H9 (cell line): ENCODE data around the gene CTDSPL. TPM values are rescaled to one million over a fixed set of nuclear protein-coding genes. Genes with fewer than 3 reads are reported as not detected.

Source experiments
- DNase-seq: peaks from one replicate; pipeline ENCODE4 v3.0.0-alpha.2; 2017
- H2AFZ ChIP-seq: one replicate; pipeline ENCODE4 v1.6.1; 2013; ENCODE audit warnings: mild to moderate bottlenecking, low read length, control low read depth, moderate library complexity
- H2AK5ac ChIP-seq: 2 replicates; pipeline ENCODE4 v1.6.1; 2013; ENCODE audit warnings: low read length, control low read depth, mixed read lengths; ENCODE audit not compliant: insufficient read length
- H2BK120ac ChIP-seq: one replicate; pipeline ENCODE4 v1.6.1; 2013; ENCODE audit warnings: low read depth, mild to moderate bottlenecking, low read length, control low read depth, inconsistent platforms; ENCODE audit not compliant: poor library complexity, severe bottlenecking
- H2BK12ac ChIP-seq: 2 replicates; pipeline ENCODE4 v1.6.1; 2013; ENCODE audit warnings: low read length, control low read depth, mixed read lengths, low read depth; ENCODE audit not compliant: insufficient read length
- H2BK15ac ChIP-seq: 2 replicates; pipeline ENCODE4 v1.6.1; 2013; ENCODE audit warnings: low read depth, low read length, control low read depth
- H2BK20ac ChIP-seq: one replicate; pipeline ENCODE4 v1.6.1; 2013; ENCODE audit warnings: low read depth, mild to moderate bottlenecking, low read length, control low read depth, inconsistent platforms; ENCODE audit not compliant: poor library complexity, severe bottlenecking
- H2BK5ac ChIP-seq: 2 replicates; pipeline ENCODE4 v1.6.1; 2013; ENCODE audit warnings: low read length, control low read depth, mixed read lengths; ENCODE audit not compliant: insufficient read length
- H3K14ac ChIP-seq: 2 replicates; pipeline ENCODE4 v1.6.1; 2013; ENCODE audit warnings: low read length, control low read depth; ENCODE audit not compliant: insufficient read depth
- H3K18ac ChIP-seq: 2 replicates; pipeline ENCODE4 v1.6.1; 2013; ENCODE audit warnings: low read depth, mild to moderate bottlenecking, mixed read lengths, low read length, control low read depth; ENCODE audit not compliant: insufficient read length
- H3K23ac ChIP-seq: 2 replicates; pipeline ENCODE4 v1.6.1; 2013; ENCODE audit warnings: low read length, control low read depth, mixed read lengths, low read depth; ENCODE audit not compliant: insufficient read length
- H3K23me2 ChIP-seq: 2 replicates; pipeline ENCODE4 v1.6.1; 2013; ENCODE audit warnings: low read depth, mild to moderate bottlenecking, mixed read lengths, low read length, control low read depth; ENCODE audit not compliant: insufficient read length, poor library complexity, severe bottlenecking
- H3K27ac ChIP-seq: 2 replicates; pipeline ENCODE4 v1.5.1; 2013; ENCODE audit warnings: low read length, control low read depth, mixed read lengths, low read depth; ENCODE audit not compliant: insufficient read length
- H3K27me3 ChIP-seq: 2 replicates; pipeline ENCODE4 v1.6.1; 2013; ENCODE audit warnings: low read length, control low read depth, inconsistent platforms; ENCODE audit not compliant: insufficient read depth
- H3K4ac ChIP-seq: 2 replicates; pipeline ENCODE4 v1.6.1; 2013; ENCODE audit warnings: low read depth, mild to moderate bottlenecking, control low read depth, inconsistent platforms, low read length, moderate library complexity
- H3K4me1 ChIP-seq: 2 replicates; pipeline ENCODE4 v1.6.1; 2013; ENCODE audit warnings: low read length, control low read depth, inconsistent platforms; ENCODE audit not compliant: insufficient read depth
- H3K4me2 ChIP-seq: 2 replicates; pipeline ENCODE4 v1.6.1; 2013; ENCODE audit warnings: low read length, control low read depth, mixed read lengths; ENCODE audit not compliant: insufficient read length, insufficient read depth
- H3K56ac ChIP-seq: 2 replicates; pipeline ENCODE4 v1.6.1; 2013; ENCODE audit warnings: low read depth, mild to moderate bottlenecking, mixed read lengths, low read length, control low read depth; ENCODE audit not compliant: insufficient read length
- H3K79me1 ChIP-seq: 2 replicates; pipeline ENCODE4 v1.6.1; 2013; ENCODE audit warnings: low read depth, mild to moderate bottlenecking, moderate library complexity, low read length, control low read depth, inconsistent platforms; ENCODE audit not compliant: insufficient read depth, poor library complexity, severe bottlenecking
- H3K79me2 ChIP-seq: 2 replicates; pipeline ENCODE4 v1.6.1; 2013; ENCODE audit warnings: low read length, control low read depth, inconsistent platforms; ENCODE audit not compliant: insufficient read depth
- H3K9ac ChIP-seq: 2 replicates; pipeline ENCODE4 v1.6.1; 2013; ENCODE audit warnings: low read length, control low read depth, mixed read lengths; ENCODE audit not compliant: insufficient read length; ENCODE audit errors: extremely low read depth
- H3K9me3 ChIP-seq: one replicate; pipeline ENCODE4 v1.6.1; 2013; ENCODE audit warnings: low read depth, low read length, inconsistent platforms; ENCODE audit not compliant: control insufficient read depth
- H3T11ph ChIP-seq: one replicate; pipeline ENCODE4 v1.6.1; 2013; ENCODE audit warnings: mild to moderate bottlenecking, low read length, control low read depth, inconsistent platforms
- H4K20me1 ChIP-seq: one replicate; pipeline ENCODE4 v1.6.1; 2013; ENCODE audit not compliant: control insufficient read depth, insufficient read length, insufficient read depth
- H4K5ac ChIP-seq: 2 replicates; pipeline ENCODE4 v1.6.1; 2013; ENCODE audit warnings: low read depth, mild to moderate bottlenecking, mixed read lengths, low read length, control low read depth; ENCODE audit not compliant: insufficient read length
- H4K8ac ChIP-seq: replicated peaks from 2 replicates; pipeline ENCODE4 v1.6.1; 2013; ENCODE audit warnings: low read length, control low read depth, mixed read lengths, low read depth; ENCODE audit not compliant: insufficient read length
- H4K91ac ChIP-seq: 2 replicates; pipeline ENCODE4 v1.6.1; 2013; ENCODE audit warnings: low read depth, mild to moderate bottlenecking, moderate library complexity, mixed read lengths, low read length, control low read depth; ENCODE audit not compliant: insufficient read length
- H3K27ac Mint-ChIP-seq, 3 experiments: 2 replicates in 2 of 3; 3 replicates in 1 of 3; pipeline ENCODE4 v1.8.0; 2020 to 2021; ENCODE audit warnings: mixed read lengths in 3 of 3, mild to moderate bottlenecking in 1 of 3, moderate library complexity in 1 of 3
- H3K27me3 Mint-ChIP-seq: 2 replicates; pipeline ENCODE4 v1.8.0; 2021; ENCODE audit warnings: low read depth, mild to moderate bottlenecking, moderate library complexity, mixed read lengths
- H3K36me3 Mint-ChIP-seq, 3 experiments: 2 replicates in 2 of 3; 3 replicates in 1 of 3; pipeline ENCODE4 v1.8.0; 2020 to 2021; ENCODE audit warnings: low read depth in 3 of 3, mixed read lengths in 3 of 3; ENCODE audit not compliant: insufficient read depth in 1 of 3
- H3K4me1 Mint-ChIP-seq, 2 experiments: 2 replicates each; pipeline ENCODE4 v1.8.0; 2020; ENCODE audit warnings: mixed read lengths in 2 of 2
- H3K4me3 Mint-ChIP-seq, 2 experiments: 2 replicates in 1 of 2; 3 replicates in 1 of 2; pipeline ENCODE4 v1.8.0; 2020 to 2021; ENCODE audit warnings: mild to moderate bottlenecking in 2 of 2, mixed read lengths in 2 of 2, moderate library complexity in 1 of 2
- H3K9me3 Mint-ChIP-seq, 2 experiments: 2 replicates in 1 of 2; 3 replicates in 1 of 2; pipeline ENCODE4 v1.8.0; 2020; ENCODE audit warnings: mild to moderate bottlenecking in 2 of 2, mixed read lengths in 2 of 2, moderate library complexity in 1 of 2
- WGBS: extraction: QIAGEN DNeasy Blood & Tissue Kit; methylation state at CpG from one replicate; pipeline ENCODE4 v1.1.7; 2013; ENCODE audit warnings: missing lambda C conversion rate, low lambda C conversion rate, mixed read lengths; ENCODE audit not compliant: insufficient read length; ENCODE audit errors: extremely low coverage; 5-methylcytosine and 5-hydroxymethylcytosine counted together
- total RNA-seq: library from RNA; stranded (reverse); gene quantifications from 2 replicates; pipeline ENCODE4 v1.2.1, GENCODE V29; 2021
- TF ChIP-seq, protein P1 (sequence below): fragments of 200-600 bp; sonication (generic); conservative IDR thresholded peaks from 3 replicates; pipeline ENCODE4 v1.8.0; 2021; ENCODE audit warnings: antibody characterized with exemption, mild to moderate bottlenecking

Gene CTDSPL
- total RNA-seq, 1 experiment from 2014 or later = 20.8 TPM

DNA sequence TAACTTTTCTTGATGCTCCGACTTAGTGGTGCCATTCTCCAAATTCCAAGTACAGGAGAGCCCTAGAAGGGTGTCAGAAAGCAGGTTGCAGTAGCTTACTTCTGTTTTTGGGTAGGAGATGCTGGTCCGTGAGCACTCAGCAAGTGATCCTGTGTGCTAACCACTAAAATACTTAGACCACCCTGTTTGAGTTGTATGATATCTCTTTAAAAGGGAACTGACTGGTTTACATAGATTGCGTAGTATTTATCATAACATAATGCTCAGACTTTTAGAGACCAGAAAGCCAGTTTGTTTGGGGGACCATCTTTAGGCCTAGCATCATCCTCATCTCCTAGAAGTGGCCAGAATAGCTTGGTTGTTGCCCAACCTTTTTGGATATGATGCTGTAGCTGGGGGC, 26.7 kb downstream of the CTDSPL start:
- H3K36me3 Mint-ChIP-seq = no peaks in the 10 kb centered on the region

More for the DNA sequence above, 26.7 kb downstream of the CTDSPL start:
- Histone ChIP-seq H3K9me3 (no peaks in the 10 kb centered on the region), H3K23ac (no peak overlapping the region), H3K4me2 (no peak overlapping the region), H3K56ac (no peak overlapping the region), H4K8ac (no peak overlapping the region), H2BK120ac (no peak overlapping the region), H2BK15ac (no peak overlapping the region), H3T11ph (no peak overlapping the region), H4K20me1 (no peaks in the 10 kb centered on the region), H3K14ac (no peak overlapping the region), H4K91ac (no peak overlapping the region), H3K27ac (no peak overlapping the region), H3K4ac (no peak overlapping the region), H3K27me3 (no peaks in the 10 kb centered on the region), H2BK20ac (no peak overlapping the region), H2BK12ac (no peak overlapping the region), H3K23me2 (no peaks in the 10 kb centered on the region), H3K4me1 (peaks cover 3% of the 10 kb centered on the region), H2BK5ac (no peak overlapping the region), H3K79me2 (no peaks in the 10 kb centered on the region), H3K9ac (no peak overlapping the region), H2AK5ac (no peak overlapping the region), H3K79me1 (no peaks in the 10 kb centered on the region), H4K5ac (no peak overlapping the region), H3K18ac (no peak overlapping the region), H2AFZ (no peak overlapping the region)
- TF ChIP-seq, protein P1, sequence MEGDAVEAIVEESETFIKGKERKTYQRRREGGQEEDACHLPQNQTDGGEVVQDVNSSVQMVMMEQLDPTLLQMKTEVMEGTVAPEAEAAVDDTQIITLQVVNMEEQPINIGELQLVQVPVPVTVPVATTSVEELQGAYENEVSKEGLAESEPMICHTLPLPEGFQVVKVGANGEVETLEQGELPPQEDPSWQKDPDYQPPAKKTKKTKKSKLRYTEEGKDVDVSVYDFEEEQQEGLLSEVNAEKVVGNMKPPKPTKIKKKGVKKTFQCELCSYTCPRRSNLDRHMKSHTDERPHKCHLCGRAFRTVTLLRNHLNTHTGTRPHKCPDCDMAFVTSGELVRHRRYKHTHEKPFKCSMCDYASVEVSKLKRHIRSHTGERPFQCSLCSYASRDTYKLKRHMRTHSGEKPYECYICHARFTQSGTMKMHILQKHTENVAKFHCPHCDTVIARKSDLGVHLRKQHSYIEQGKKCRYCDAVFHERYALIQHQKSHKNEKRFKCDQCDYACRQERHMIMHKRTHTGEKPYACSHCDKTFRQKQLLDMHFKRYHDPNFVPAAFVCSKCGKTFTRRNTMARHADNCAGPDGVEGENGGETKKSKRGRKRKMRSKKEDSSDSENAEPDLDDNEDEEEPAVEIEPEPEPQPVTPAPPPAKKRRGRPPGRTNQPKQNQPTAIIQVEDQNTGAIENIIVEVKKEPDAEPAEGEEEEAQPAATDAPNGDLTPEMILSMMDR = no peak
- DNase-seq = no peak
- no peak overlapping the region for H3K27ac Mint-ChIP-seq
- no peak overlapping the region for H3K4me3 Mint-ChIP-seq
- no peaks in the 10 kb centered on the region for H3K27me3 Mint-ChIP-seq
- H3K4me1 Mint-ChIP-seq = peaks cover 9 to 12% of the 10 kb centered on the region in 2 experiments
- WGBS = no CpG with 5 or more reads among the region's 3 CpGs
- no peaks in the 10 kb centered on the region for H3K9me3 Mint-ChIP-seq
